WTC11 (cell line): ENCODE results near the gene EDC3.
A peak's percentile ranks its signal among the peaks of the same experiment; 100 is the strongest.

Source experiments
- CBFB ChIP-seq: sonication (generic); formaldehyde crosslinking; IDR thresholded peaks from 2 replicates; pipeline ENCODE4 v1.8.1; 2022; ENCODE audit warnings: mild to moderate bottlenecking, low read depth, missing genetic modification reagents
- EMX1 ChIP-seq: fragments of 250-450 bp; sonication (Bioruptor Pico); IDR thresholded peaks from 2 replicates; pipeline ENCODE4 v1.8.0; 2021; ENCODE audit warnings: mild to moderate bottlenecking
- RELA ChIP-seq: sonication (generic); formaldehyde crosslinking; IDR thresholded peaks from 2 replicates; pipeline ENCODE4 v1.8.1; 2022; ENCODE audit warnings: missing genetic modification reagents, mild to moderate bottlenecking, borderline replicate concordance
- TEAD4 ChIP-seq: sonication (generic); formaldehyde crosslinking; IDR thresholded peaks from 2 replicates; pipeline ENCODE4 v1.8.0; 2022; ENCODE audit warnings: mild to moderate bottlenecking, missing genetic modification reagents
- ZBTB21 ChIP-seq: sonication (generic); formaldehyde crosslinking; IDR thresholded peaks from 2 replicates; pipeline ENCODE4 v1.8.1; 2023; ENCODE audit warnings: mild to moderate bottlenecking, missing genetic modification reagents, borderline replicate concordance
- ZNF138 ChIP-seq: sonication (generic); formaldehyde crosslinking; conservative IDR thresholded peaks from 2 replicates; pipeline ENCODE4 v1.8.1; 2022; ENCODE audit warnings: mild to moderate bottlenecking, moderate library complexity, missing genetic modification reagents
- TF ChIP-seq, protein P1 (sequence below): fragments of 200-600 bp; IDR thresholded peaks from 2 replicates; pipeline ENCODE4 v1.8.0; 2022; ENCODE audit warnings: antibody characterized with exemption
- TF ChIP-seq, protein P2 (sequence below): sonication (generic); formaldehyde crosslinking; IDR thresholded peaks from 2 replicates; pipeline ENCODE4 v1.8.0; 2022; ENCODE audit warnings: mild to moderate bottlenecking, missing genetic modification reagents
- TF ChIP-seq, protein P3 (sequence below): sonication (generic); formaldehyde crosslinking; conservative IDR thresholded peaks from 2 replicates; pipeline ENCODE4 v1.8.1; 2023; ENCODE audit warnings: mild to moderate bottlenecking, low read depth, missing genetic modification reagents, moderate library complexity
- TF ChIP-seq, protein P4 (sequence below): fragments of 250-450 bp; sonication (Bioruptor Pico); conservative IDR thresholded peaks from 2 replicates; pipeline ENCODE4 v1.9.0; 2021; ENCODE audit warnings: mild to moderate bottlenecking
- TF ChIP-seq, protein P5 (sequence below): sonication (generic); formaldehyde crosslinking; IDR thresholded peaks from 2 replicates; pipeline ENCODE4 v1.8.1; 2022; ENCODE audit warnings: low read depth, missing genetic modification reagents, borderline replicate concordance
- TF ChIP-seq, protein P6 (sequence below): sonication (generic); formaldehyde crosslinking; IDR thresholded peaks from 2 replicates; pipeline ENCODE4 v1.8.0; 2022; ENCODE audit warnings: mild to moderate bottlenecking, missing genetic modification reagents
- TF ChIP-seq, protein P7 (sequence below): sonication (generic); formaldehyde crosslinking; IDR thresholded peaks from 2 replicates; pipeline ENCODE4 v1.8.1; 2023; ENCODE audit warnings: mild to moderate bottlenecking, missing genetic modification reagents, moderate library complexity
- TF ChIP-seq, protein P8 (sequence below): sonication (generic); formaldehyde crosslinking; IDR thresholded peaks from 2 replicates; pipeline ENCODE4 v1.8.1; 2023; ENCODE audit warnings: mild to moderate bottlenecking, moderate library complexity, missing genetic modification reagents

DNA sequence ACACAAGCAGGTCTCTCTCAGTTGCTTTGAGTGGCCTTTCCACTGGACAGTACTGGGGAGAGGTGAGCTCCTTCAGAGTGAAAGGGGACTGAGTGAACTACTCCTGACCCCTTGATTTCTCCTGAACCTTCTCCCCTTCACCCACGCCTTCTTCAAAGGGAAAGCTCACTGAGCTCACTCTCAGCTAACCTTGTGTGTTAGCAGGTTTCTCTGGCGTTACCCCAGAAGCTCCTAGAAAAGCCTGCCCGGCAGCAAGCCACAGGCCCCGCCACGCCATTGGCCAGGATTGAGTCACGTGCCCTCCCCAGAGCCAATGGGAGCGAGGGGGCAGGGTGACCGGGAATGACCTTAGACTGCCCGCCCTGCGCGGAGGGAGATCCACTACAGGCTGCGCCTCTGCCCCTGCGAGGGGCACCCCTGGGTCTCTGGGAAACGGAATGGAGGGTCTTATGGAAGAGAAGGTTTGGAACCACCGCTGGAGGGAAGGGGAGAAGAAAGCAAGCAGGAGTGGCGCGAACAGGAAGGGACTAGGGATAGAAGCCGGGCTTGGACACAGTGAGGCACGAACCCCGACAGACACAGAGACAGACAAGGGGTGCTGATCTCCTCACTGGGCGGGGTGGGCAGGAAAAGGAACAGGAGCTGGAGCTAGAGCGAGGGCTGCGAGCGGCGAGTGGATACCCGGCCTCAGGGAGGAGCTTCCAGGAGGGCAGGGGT lies 97.5 kb downstream of the EDC3 start:
- TF ChIP-seq, protein P1, sequence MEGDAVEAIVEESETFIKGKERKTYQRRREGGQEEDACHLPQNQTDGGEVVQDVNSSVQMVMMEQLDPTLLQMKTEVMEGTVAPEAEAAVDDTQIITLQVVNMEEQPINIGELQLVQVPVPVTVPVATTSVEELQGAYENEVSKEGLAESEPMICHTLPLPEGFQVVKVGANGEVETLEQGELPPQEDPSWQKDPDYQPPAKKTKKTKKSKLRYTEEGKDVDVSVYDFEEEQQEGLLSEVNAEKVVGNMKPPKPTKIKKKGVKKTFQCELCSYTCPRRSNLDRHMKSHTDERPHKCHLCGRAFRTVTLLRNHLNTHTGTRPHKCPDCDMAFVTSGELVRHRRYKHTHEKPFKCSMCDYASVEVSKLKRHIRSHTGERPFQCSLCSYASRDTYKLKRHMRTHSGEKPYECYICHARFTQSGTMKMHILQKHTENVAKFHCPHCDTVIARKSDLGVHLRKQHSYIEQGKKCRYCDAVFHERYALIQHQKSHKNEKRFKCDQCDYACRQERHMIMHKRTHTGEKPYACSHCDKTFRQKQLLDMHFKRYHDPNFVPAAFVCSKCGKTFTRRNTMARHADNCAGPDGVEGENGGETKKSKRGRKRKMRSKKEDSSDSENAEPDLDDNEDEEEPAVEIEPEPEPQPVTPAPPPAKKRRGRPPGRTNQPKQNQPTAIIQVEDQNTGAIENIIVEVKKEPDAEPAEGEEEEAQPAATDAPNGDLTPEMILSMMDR: no peak
- TF ChIP-seq, protein P2, sequence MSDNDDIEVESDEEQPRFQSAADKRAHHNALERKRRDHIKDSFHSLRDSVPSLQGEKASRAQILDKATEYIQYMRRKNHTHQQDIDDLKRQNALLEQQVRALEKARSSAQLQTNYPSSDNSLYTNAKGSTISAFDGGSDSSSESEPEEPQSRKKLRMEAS (CRISPR knock-in tag): peak; percentile 52
- TF ChIP-seq ZBTB21 (no peak), TEAD4 (CRISPR knock-in tag) (no peak), ZNF138 (CRISPR knock-in tag) (no peak), CBFB (no peak), RELA (CRISPR knock-in tag) (no peak), EMX1 (CRISPR knock-in tag) (no peak)
- TF ChIP-seq, protein P3, sequence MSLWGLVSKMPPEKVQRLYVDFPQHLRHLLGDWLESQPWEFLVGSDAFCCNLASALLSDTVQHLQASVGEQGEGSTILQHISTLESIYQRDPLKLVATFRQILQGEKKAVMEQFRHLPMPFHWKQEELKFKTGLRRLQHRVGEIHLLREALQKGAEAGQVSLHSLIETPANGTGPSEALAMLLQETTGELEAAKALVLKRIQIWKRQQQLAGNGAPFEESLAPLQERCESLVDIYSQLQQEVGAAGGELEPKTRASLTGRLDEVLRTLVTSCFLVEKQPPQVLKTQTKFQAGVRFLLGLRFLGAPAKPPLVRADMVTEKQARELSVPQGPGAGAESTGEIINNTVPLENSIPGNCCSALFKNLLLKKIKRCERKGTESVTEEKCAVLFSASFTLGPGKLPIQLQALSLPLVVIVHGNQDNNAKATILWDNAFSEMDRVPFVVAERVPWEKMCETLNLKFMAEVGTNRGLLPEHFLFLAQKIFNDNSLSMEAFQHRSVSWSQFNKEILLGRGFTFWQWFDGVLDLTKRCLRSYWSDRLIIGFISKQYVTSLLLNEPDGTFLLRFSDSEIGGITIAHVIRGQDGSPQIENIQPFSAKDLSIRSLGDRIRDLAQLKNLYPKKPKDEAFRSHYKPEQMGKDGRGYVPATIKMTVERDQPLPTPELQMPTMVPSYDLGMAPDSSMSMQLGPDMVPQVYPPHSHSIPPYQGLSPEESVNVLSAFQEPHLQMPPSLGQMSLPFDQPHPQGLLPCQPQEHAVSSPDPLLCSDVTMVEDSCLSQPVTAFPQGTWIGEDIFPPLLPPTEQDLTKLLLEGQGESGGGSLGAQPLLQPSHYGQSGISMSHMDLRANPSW: no peak
- TF ChIP-seq, protein P4, sequence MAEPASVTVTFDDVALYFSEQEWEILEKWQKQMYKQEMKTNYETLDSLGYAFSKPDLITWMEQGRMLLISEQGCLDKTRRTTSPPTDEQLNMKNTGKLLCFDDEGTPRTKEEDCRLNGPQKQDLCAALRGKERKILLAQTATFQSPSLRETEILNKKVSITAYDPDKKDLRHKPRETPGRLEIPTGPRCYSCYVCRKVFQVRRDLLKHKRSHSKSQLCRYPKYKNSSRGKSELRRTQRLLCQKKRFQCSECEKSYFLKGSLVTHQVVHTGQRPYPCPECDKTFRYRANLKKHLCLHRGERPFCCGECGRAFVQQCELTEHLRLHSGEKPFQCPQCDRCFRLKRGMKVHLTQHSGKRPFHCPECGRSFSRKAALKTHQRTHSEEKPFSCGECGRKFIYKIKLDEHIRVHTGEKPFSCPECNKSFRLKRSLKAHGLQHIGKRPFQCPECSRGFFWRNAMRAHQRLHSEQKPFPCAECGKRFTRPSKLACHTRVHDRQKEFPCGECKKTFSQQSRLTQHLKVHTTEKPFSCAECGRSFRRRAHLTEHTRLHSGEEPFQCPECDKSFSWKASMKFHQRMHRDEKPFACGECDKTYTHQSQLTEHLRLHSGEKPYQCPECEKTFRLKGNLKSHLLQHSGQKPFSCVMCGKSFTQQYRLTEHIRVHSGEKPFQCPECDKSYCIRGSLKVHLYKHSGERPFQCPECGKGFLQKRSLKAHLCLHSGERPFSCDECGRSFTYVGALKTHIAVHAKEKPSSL (CRISPR knock-in tag): no peak
- TF ChIP-seq, protein P5, sequence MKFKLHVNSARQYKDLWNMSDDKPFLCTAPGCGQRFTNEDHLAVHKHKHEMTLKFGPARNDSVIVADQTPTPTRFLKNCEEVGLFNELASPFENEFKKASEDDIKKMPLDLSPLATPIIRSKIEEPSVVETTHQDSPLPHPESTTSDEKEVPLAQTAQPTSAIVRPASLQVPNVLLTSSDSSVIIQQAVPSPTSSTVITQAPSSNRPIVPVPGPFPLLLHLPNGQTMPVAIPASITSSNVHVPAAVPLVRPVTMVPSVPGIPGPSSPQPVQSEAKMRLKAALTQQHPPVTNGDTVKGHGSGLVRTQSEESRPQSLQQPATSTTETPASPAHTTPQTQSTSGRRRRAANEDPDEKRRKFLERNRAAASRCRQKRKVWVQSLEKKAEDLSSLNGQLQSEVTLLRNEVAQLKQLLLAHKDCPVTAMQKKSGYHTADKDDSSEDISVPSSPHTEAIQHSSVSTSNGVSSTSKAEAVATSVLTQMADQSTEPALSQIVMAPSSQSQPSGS (CRISPR knock-in tag): no peak
- TF ChIP-seq, protein P6, sequence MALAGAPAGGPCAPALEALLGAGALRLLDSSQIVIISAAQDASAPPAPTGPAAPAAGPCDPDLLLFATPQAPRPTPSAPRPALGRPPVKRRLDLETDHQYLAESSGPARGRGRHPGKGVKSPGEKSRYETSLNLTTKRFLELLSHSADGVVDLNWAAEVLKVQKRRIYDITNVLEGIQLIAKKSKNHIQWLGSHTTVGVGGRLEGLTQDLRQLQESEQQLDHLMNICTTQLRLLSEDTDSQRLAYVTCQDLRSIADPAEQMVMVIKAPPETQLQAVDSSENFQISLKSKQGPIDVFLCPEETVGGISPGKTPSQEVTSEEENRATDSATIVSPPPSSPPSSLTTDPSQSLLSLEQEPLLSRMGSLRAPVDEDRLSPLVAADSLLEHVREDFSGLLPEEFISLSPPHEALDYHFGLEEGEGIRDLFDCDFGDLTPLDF: no peak
- TF ChIP-seq, protein P7, sequence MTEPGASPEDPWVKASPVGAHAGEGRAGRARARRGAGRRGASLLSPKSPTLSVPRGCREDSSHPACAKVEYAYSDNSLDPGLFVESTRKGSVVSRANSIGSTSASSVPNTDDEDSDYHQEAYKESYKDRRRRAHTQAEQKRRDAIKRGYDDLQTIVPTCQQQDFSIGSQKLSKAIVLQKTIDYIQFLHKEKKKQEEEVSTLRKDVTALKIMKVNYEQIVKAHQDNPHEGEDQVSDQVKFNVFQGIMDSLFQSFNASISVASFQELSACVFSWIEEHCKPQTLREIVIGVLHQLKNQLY (CRISPR knock-in tag): no peak
- TF ChIP-seq, protein P8, sequence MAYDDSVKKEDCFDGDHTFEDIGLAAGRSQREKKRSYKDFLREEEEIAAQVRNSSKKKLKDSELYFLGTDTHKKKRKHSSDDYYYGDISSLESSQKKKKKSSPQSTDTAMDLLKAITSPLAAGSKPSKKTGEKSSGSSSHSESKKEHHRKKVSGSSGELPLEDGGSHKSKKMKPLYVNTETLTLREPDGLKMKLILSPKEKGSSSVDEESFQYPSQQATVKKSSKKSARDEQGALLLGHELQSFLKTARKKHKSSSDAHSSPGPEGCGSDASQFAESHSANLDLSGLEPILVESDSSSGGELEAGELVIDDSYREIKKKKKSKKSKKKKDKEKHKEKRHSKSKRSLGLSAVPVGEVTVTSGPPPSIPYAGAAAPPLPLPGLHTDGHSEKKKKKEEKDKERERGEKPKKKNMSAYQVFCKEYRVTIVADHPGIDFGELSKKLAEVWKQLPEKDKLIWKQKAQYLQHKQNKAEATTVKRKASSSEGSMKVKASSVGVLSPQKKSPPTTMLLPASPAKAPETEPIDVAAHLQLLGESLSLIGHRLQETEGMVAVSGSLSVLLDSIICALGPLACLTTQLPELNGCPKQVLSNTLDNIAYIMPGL (CRISPR knock-in tag): no peak; the same call in 1 of the 2 replicates
